Skeletal muscle tissue (tissue), 4 donors: ENCODE results near the gene TRABD. TPM values are rescaled to one million over a fixed set of nuclear protein-coding genes. Genes with fewer than 3 reads are reported as not detected.

Experiments used
- H3K27ac ChIP-seq: one replicate; pipeline ENCODE4 v1.7.0; 2013; ENCODE audit warnings: mild to moderate bottlenecking, low read depth, low read length, inconsistent platforms
- H3K27me3 ChIP-seq, 3 donors: one replicate each; pipeline ENCODE4 v1.7.0; 2013; ENCODE audit warnings: low read length in 3 of 3; ENCODE audit not compliant: control insufficient read depth in 3 of 3, insufficient read depth in 3 of 3
- H3K36me3 ChIP-seq, 3 donors: one replicate each; pipeline ENCODE4 v1.7.0; 2013; ENCODE audit warnings: low read length in 3 of 3; ENCODE audit not compliant: control insufficient read depth in 3 of 3, insufficient read depth in 3 of 3
- H3K4me1 ChIP-seq, 3 donors: one replicate each; pipeline ENCODE4 v1.7.0; 2013; ENCODE audit warnings: low read length in 3 of 3, mild to moderate bottlenecking in 3 of 3; ENCODE audit not compliant: control insufficient read depth in 3 of 3, insufficient read depth in 3 of 3
- H3K4me3 ChIP-seq, 3 donors: one replicate each; pipeline ENCODE4 v1.7.0; 2013; ENCODE audit warnings: low read length in 3 of 3
- H3K9ac ChIP-seq, 3 donors: one replicate each; pipeline ENCODE4 v1.7.0; 2013; ENCODE audit warnings: low read length in 3 of 3, mild to moderate bottlenecking in 3 of 3, moderate library complexity in 2 of 3, low read depth in 1 of 3
- H3K9me3 ChIP-seq, 3 donors: one replicate each; pipeline ENCODE4 v1.7.0; 2013; ENCODE audit warnings: low read length in 3 of 3; ENCODE audit not compliant: control insufficient read depth in 3 of 3
- total RNA-seq: library from RNA; depleted of rRNA; stranded (reverse); fragments of >200 nt; gene quantifications from one replicate; pipeline ENCODE4 v1.2.3, GENCODE V29; 2014
- donor health status: Osteomylitis.

The TRABD gene
- total RNA-seq, 1 donor from 2014 or later: 4.7 TPM

- peaks cover 6 to 12% (median 9%) of the 10 kb centered on the region in 3 donors for H3K4me1 ChIP-seq
- H3K9me3 ChIP-seq: peaks cover 0 to 2% (median 0%) of the 10 kb centered on the region in 3 donors
- no peak overlapping the region for H3K4me3 ChIP-seq
- no peaks in the 10 kb centered on the region for H3K36me3 ChIP-seq
- H3K9ac ChIP-seq: no peak overlapping the region
- no peak overlapping the region for H3K27ac ChIP-seq
- peaks cover 26 to 41% (median 28%) of the 10 kb centered on the region in 3 donors for H3K27me3 ChIP-seq
Measured at GRCh38 chr22:50180727-50181521, 4.8 kb upstream of the TRABD start.

GRCh38 chr22:50182176-50183081 is 3.3 kb upstream of the TRABD start:
- peaks cover 18 to 26% (median 19%) of the 10 kb centered on the region in 3 donors for H3K27me3 ChIP-seq
- H3K27ac ChIP-seq: no peak overlapping the region
- H3K9ac ChIP-seq: no peak overlapping the region
- H3K9me3 ChIP-seq: peaks cover 0 to 2% (median 0%) of the 10 kb centered on the region in 3 donors
- H3K36me3 ChIP-seq: no peaks in the 10 kb centered on the region
- peaks cover 14 to 20% (median 14%) of the 10 kb centered on the region in 3 donors for H3K4me1 ChIP-seq
- no peak overlapping the region for H3K4me3 ChIP-seq

- H3K9me3 ChIP-seq: no peaks in the 10 kb centered on the region
- peaks cover 14 to 22% (median 15%) of the 10 kb centered on the region in 3 donors for H3K27me3 ChIP-seq
- H3K36me3 ChIP-seq: no peaks in the 10 kb centered on the region
- no peak overlapping the region for H3K4me3 ChIP-seq
- H3K9ac ChIP-seq: no peak overlapping the region
- H3K4me1 ChIP-seq: peaks cover 14 to 20% (median 14%) of the 10 kb centered on the region in 3 donors
- H3K27ac ChIP-seq: no peak overlapping the region
Measured at GRCh38 chr22:50183141-50183971, 2.4 kb upstream of the TRABD start.

- Histone ChIP-seq H3K36me3 (no peaks in the 10 kb centered on the region), H3K9me3 (no peaks in the 10 kb centered on the region), H3K27ac (no peak overlapping the region), H3K9ac (peak overlapping the region in 1 of 3 donors; percentile 86), H3K27me3 (peaks cover 6 to 13% (median 7%) of the 10 kb centered on the region in 3 donors), H3K4me1 (peaks cover 16 to 23% (median 21%) of the 10 kb centered on the region in 3 donors), H3K4me3 (peak overlapping the region in 2 of 3 donors; percentile 31 to 89)
Measured at GRCh38 chr22:50184004-50184901, 1.5 kb upstream of the TRABD start.

GRCh38 chr22:50184902-50185374 is 775 bp upstream of the TRABD start:
- Histone ChIP-seq H3K4me1 (peaks cover 21 to 29% (median 28%) of the 10 kb centered on the region in 3 donors), H3K27me3 (peaks cover 0 to 6% (median 0%) of the 10 kb centered on the region in 3 donors), H3K9ac (peak overlapping the region; percentile 74 to 86 (median 81)), H3K4me3 (peak overlapping the region; percentile 83 to 91 (median 89)), H3K36me3 (no peaks in the 10 kb centered on the region), H3K9me3 (no peaks in the 10 kb centered on the region), H3K27ac (no peak overlapping the region)

- Histone ChIP-seq H3K27ac (no peak overlapping the region), H3K9me3 (no peaks in the 10 kb centered on the region), H3K27me3 (no peaks in the 10 kb centered on the region), H3K4me1 (peaks cover 32 to 41% (median 41%) of the 10 kb centered on the region in 3 donors), H3K9ac (peak overlapping the region; percentile 68 to 80 (median 80)), H3K36me3 (no peaks in the 10 kb centered on the region), H3K4me3 (peak overlapping the region; percentile 28 to 70 (median 67))
Measured at GRCh38 chr22:50186181-50186714, 535 bp downstream of the TRABD start.

GRCh38 chr22:50186761-50187523 is 1.2 kb downstream of the TRABD start:
- peak overlapping the region; percentile 28 to 70 (median 67) for H3K4me3 ChIP-seq
- H3K9me3 ChIP-seq: no peaks in the 10 kb centered on the region
- no peak overlapping the region for H3K27ac ChIP-seq
- peak overlapping the region; percentile 68 to 80 (median 80) for H3K9ac ChIP-seq
- H3K27me3 ChIP-seq: no peaks in the 10 kb centered on the region
- H3K36me3 ChIP-seq: no peaks in the 10 kb centered on the region
- H3K4me1 ChIP-seq: peaks cover 32 to 44% (median 41%) of the 10 kb centered on the region in 3 donors

GRCh38 chr22:50188356-50188755 is 2.6 kb downstream of the TRABD start:
- H3K9ac ChIP-seq: no peak overlapping the region
- peaks cover under 1 to 1% (median under 1%) of the 10 kb centered on the region in 3 donors for H3K36me3 ChIP-seq
- H3K4me3 ChIP-seq: no peak overlapping the region
- no peak overlapping the region for H3K27ac ChIP-seq
- H3K4me1 ChIP-seq: peaks cover 32 to 44% (median 41%) of the 10 kb centered on the region in 3 donors
- no peaks in the 10 kb centered on the region for H3K9me3 ChIP-seq
- no peaks in the 10 kb centered on the region for H3K27me3 ChIP-seq
